LNCAP (cell line): ENCODE results near the gene MYOCD.

Experiments used
- TF ChIP-seq, protein P1 (sequence below): fragments of 450-650 bp; IDR thresholded peaks from 2 replicates; pipeline ENCODE4 v1.5.1; 2017; ENCODE audit warnings: mild to moderate bottlenecking

Gene MYOCD

DNA sequence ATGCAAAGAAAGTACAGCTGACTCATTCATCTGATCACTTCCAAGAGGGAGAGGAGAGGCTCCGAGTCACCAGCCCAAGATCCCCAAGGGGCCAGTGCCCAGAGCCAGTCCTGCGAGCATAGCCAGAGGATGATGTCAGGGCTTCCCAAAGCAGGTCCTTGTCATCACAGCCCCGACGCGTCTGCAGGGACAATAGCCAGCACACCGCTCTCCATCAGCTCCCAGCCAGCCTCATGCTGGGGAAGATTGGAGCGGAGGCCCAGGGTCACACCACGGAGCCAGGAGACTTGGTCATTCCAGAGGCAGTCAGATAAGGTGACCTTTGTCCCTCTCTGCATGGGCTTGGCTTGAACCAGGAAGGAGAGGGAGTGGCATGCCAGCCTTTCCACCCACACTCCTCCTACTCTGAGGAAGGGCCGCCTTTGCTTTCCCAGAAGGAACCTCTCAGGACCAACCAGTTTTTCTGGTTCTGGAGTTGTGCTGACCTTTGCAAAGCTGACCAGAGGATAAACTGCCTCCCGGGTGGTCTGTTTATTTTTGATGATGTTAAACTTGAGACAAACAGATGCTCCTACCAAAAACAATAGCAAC lies 65.3 kb downstream of the MYOCD start:
- TF ChIP-seq, protein P1, sequence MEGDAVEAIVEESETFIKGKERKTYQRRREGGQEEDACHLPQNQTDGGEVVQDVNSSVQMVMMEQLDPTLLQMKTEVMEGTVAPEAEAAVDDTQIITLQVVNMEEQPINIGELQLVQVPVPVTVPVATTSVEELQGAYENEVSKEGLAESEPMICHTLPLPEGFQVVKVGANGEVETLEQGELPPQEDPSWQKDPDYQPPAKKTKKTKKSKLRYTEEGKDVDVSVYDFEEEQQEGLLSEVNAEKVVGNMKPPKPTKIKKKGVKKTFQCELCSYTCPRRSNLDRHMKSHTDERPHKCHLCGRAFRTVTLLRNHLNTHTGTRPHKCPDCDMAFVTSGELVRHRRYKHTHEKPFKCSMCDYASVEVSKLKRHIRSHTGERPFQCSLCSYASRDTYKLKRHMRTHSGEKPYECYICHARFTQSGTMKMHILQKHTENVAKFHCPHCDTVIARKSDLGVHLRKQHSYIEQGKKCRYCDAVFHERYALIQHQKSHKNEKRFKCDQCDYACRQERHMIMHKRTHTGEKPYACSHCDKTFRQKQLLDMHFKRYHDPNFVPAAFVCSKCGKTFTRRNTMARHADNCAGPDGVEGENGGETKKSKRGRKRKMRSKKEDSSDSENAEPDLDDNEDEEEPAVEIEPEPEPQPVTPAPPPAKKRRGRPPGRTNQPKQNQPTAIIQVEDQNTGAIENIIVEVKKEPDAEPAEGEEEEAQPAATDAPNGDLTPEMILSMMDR = no peak

DNA sequence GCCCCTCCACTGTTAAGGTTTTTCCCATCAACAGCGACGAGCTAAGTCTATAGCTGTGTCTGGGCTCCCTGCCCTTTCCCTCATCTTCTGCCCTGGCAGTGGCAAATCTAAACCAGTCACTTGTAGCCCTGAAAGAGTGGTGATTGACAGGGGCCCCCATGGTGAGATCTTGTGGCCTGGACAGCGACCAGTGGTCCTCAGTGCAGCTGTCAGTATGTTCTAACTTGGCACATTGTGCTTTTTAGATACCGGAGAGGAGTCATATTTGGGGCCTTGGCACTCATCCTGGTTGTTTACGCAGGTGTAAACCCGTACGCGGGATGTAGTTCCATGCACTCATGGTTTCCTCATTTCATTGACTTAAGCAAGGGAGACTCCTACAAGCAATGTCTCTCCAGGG lies 66.1 kb downstream of the MYOCD start:
- TF ChIP-seq, protein P1 = no peak

DNA sequence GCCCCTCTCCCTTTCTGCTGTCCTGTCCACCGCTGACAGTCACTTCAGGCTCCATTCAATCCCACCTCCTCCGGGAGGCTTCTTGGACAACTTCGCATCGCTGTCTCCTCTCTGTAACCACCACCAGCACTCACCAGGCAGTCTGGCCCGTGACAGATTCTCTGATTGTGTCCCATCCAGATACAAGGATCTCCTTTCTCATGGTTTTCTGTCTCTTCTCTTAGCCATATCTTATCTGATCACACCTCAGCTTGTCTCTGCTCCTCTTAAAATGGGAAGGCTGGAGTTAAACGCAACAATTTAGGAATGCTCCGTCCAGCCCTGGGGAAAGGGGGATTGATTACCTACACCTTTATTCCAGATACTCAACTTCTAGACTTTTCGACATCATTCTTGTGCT lies 66.7 kb downstream of the MYOCD start:
- TF ChIP-seq, protein P1 = no peak

DNA sequence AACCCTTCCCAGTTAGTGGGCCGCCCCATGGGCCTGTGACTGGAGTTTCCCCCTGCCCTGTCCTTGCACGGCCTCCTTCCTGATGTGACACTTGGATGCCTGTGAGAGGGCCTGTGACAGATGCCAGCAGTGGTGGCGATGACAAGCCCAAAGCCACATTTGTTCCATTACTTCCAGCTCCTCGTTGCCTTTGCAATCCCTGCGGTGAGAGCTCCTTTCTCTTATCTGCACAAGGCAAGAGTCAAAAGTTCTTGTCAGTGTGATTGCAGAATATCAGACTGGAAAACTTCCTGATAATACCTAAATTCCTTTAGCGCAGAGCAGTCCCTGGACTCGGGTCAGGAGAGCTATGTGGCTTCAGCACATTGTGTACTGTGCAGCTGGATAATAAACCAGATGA lies 69.2 kb downstream of the MYOCD start:
- TF ChIP-seq, protein P1 = no peak

DNA sequence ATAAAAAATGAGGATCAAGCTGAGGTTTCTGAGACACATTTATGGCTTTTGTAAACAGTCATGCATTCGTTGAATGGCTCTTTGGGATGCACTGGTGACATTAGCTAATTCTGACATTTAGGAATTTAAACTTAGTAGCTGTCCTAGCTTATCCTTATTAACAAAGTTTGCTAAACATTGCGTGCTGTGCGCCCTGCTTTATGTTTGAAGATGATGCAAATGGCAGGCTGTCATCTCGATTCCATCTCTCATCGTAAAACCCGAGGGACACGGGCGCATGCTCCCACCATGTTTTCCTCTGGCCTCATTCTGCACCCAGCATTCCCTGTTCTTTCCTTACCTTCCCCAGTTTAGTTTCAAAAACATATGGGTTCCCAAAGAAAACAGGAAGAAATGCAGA lies 69.8 kb downstream of the MYOCD start:
- TF ChIP-seq, protein P1 = no peak

DNA sequence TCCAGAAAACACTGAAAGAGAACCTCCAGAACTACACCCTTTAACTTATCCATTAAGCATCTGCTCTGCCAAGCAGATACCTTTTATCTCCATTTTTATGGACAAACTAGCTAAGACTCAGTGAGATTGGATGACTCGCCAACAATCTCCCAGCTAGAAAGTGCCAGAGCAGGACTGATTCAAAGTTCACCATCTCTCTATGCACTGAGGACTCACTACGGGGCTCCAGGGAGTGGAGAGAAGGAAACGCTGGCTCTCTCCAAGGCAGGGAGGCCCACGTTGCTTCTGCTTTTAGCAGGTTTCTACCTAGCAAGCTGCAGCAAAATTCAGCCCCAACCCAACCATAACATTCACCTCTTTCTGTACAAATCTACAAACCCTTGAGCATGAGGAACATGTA lies 70.8 kb downstream of the MYOCD start:
- TF ChIP-seq, protein P1 = no peak

DNA sequence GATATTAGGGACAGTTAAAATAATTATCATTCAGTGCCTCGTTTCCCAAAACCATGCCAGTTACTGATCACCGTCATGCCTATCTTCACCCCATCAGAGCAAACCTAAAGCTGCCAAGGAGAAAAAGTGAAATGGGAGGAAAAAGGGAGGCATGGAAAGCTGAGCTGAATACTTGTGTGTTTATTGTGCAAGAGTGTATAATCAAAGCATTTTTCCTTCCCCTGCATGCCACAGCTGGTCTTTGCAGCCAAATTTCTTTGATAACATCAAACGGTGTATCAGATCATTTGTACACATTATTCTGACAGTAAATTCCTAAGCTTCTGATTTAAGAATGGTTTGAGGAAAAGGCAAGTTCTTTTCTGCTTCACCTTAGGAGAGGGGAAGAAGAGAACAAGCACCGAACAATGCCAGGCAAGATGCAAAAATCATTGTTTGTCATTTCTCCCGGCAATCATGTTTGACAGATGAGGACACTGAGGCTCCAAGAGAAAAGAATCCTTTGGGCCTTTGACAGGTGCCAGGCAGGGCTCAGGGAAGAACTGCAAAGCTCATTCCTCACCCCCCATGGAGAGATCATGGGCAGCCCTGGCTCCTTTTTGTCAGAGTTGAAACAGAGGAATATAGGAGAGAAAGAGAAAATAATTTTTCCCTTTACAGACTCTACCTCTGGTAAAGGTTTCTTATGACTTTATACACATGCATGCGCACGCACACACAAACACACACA lies 72.2 kb downstream of the MYOCD start:
- TF ChIP-seq, protein P1 = no peak

DNA sequence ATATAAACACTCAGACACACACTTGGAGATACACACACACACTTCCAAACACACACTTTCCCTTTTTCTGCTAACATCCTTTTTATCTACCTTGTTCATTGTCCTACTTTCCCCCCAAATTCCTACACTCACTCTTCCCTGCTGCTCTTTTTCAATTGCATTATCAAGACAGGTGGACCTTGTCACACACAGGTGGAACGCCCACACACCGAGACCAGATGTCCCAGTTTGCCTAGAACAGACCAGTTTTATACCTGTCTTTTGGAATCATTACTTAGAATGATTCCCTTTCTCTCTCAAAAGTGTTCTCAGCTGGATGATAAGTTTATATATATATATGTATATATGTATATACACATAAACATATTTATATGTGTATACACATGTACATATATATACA lies 72.9 kb downstream of the MYOCD start:
- TF ChIP-seq, protein P1 = no peak
